Tibial nerve (tissue), 4 donors: ENCODE data around the gene C1orf198. TPM values are rescaled to one million over a fixed set of nuclear protein-coding genes. Genes with fewer than 3 reads are reported as not detected.

ENCODE experiments used
- DNase-seq, 2 donors: peaks; one replicate each; pipeline ENCODE4 v3.0.0-alpha.2; 2019; ENCODE audit warnings: low spot score in 2 of 2
- H3K27ac ChIP-seq, 4 donors: fragments of 200-600 bp; sonication (generic) in 3 of 4; one replicate each; pipeline ENCODE4 v1.5.1; 2017 to 2019; ENCODE audit warnings: mild to moderate bottlenecking in 1 of 4
- H3K27me3 ChIP-seq, 2 donors: fragments of 200-600 bp; sonication (generic) in 1 of 2; one replicate each; pipeline versions ENCODE4 v1.5.1 to v1.6.0; 2017 to 2019
- H3K36me3 ChIP-seq, 3 donors: fragments of 200-600 bp; sonication (generic); one replicate each; pipeline ENCODE4 v1.5.1; 2018 to 2019
- H3K4me1 ChIP-seq, 4 donors: fragments of 200-600 bp; sonication (generic) in 3 of 4; one replicate each; pipeline ENCODE4 v1.5.1; 2017 to 2019
- H3K4me3 ChIP-seq, 4 donors: fragments of 200-600 bp; sonication (generic) in 3 of 4; one replicate each; pipeline ENCODE4 v1.5.1; 2017 to 2019; ENCODE audit warnings: mild to moderate bottlenecking in 1 of 4, moderate library complexity in 1 of 4
- H3K9me3 ChIP-seq, 4 donors: fragments of 200-600 bp; sonication (generic) in 3 of 4; one replicate each; pipeline ENCODE4 v1.5.1; 2017 to 2019
- EP300 ChIP-seq, 2 donors: sonication (generic); formaldehyde crosslinking; IDR thresholded peaks; one replicate each; pipeline ENCODE4 v1.6.1; 2017; ENCODE audit warnings: antibody characterized with exemption in 2 of 2, mild to moderate bottlenecking in 1 of 2
- POLR2A ChIP-seq, 2 donors: fragments of 450-650 bp; IDR thresholded peaks; one replicate each; pipeline ENCODE4 v1.6.1; 2017; ENCODE audit warnings: antibody characterized with exemption in 2 of 2, mild to moderate bottlenecking in 2 of 2, moderate library complexity in 2 of 2
- WGBS, 2 donors: methylation state at CpG; one replicate each; pipeline ENCODE4 v1.1.5; 2018; 5-methylcytosine and 5-hydroxymethylcytosine counted together
- total RNA-seq, 4 donors: library from RNA; depleted of rRNA; stranded (reverse); fragments of >200 nt; gene quantifications; one replicate each; pipeline ENCODE4 v1.1.0, GENCODE V29; 2016
- TF ChIP-seq, protein P1 (sequence below), 5 experiments: fragments of 200-600 bp in 3 of 5; fragments of 450-650 bp in 2 of 5; sonication (generic) in 3 of 5; IDR thresholded peaks; one replicate each; pipeline ENCODE4 v1.5.1; 2016 to 2019; ENCODE audit warnings: antibody characterized with exemption in 5 of 5, mild to moderate bottlenecking in 3 of 5, moderate library complexity in 2 of 5

C1orf198 gene
- total RNA-seq, 4 donors from 2014 or later = 91.9 to 162 (median 113) TPM

DNA sequence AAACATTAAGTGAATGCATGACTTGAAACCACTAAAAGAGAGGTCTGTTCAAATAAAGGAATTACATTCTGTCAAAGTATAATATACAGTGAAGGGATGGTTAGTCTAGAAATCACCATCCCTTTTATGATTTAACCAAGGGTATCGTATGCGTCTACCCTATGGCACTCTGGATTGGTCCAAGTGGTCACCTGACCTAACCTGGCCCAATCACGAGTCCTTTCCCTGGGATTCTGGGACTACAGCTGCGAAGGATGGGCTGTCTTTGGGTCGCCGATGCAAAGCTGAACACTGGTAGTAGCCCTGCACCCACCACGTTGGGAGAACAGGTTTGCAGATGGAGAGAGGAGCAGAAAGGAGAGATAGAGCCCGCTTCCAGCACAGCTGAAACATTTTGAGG lies 30.4 kb upstream of the C1orf198 start:
- H3K4me1 ChIP-seq = peaks cover 0 to 7% (median 0%) of the 10 kb centered on the region in 4 donors
- no peak overlapping the region for H3K4me3 ChIP-seq
- WGBS, 2 donors = 93 to 94% methylated on average over 8 of the region's 8 CpGs
- no peaks in the 10 kb centered on the region for H3K9me3 ChIP-seq
- H3K27me3 ChIP-seq = no peaks in the 10 kb centered on the region
- H3K27ac ChIP-seq = no peak overlapping the region
- TF ChIP-seq EP300 (IDR thresholded peaks at IDR 0.05) = no peak
- no peak for TF ChIP-seq POLR2A (IDR thresholded peaks at IDR 0.05)
- TF ChIP-seq, protein P1, sequence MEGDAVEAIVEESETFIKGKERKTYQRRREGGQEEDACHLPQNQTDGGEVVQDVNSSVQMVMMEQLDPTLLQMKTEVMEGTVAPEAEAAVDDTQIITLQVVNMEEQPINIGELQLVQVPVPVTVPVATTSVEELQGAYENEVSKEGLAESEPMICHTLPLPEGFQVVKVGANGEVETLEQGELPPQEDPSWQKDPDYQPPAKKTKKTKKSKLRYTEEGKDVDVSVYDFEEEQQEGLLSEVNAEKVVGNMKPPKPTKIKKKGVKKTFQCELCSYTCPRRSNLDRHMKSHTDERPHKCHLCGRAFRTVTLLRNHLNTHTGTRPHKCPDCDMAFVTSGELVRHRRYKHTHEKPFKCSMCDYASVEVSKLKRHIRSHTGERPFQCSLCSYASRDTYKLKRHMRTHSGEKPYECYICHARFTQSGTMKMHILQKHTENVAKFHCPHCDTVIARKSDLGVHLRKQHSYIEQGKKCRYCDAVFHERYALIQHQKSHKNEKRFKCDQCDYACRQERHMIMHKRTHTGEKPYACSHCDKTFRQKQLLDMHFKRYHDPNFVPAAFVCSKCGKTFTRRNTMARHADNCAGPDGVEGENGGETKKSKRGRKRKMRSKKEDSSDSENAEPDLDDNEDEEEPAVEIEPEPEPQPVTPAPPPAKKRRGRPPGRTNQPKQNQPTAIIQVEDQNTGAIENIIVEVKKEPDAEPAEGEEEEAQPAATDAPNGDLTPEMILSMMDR (IDR thresholded peaks at IDR 0.05) = no peak
- peaks cover 0 to 10% (median 0%) of the 10 kb centered on the region in 3 donors for H3K36me3 ChIP-seq
- no peak for DNase-seq

GRCh38 chr1:230898144-230898543 lies 29.8 kb upstream of the C1orf198 start:
- TF ChIP-seq, protein P1 (IDR thresholded peaks at IDR 0.05) = no peak
- TF ChIP-seq POLR2A (IDR thresholded peaks at IDR 0.05) (no peak), EP300 (IDR thresholded peaks at IDR 0.05) (no peak)
- H3K27me3 ChIP-seq = no peaks in the 10 kb centered on the region
- no peaks in the 10 kb centered on the region for H3K9me3 ChIP-seq
- no peak overlapping the region for H3K4me3 ChIP-seq
- 85 to 96% methylated on average over 4 of the region's 4 CpGs for WGBS, 2 donors
- DNase-seq = no peak
- no peak overlapping the region for H3K27ac ChIP-seq
- H3K36me3 ChIP-seq = peaks cover 0 to 5% (median 0%) of the 10 kb centered on the region in 3 donors
- peaks cover 0 to 7% (median 0%) of the 10 kb centered on the region in 4 donors for H3K4me1 ChIP-seq

GRCh38 chr1:230896779-230897178 lies 28.5 kb upstream of the C1orf198 start:
- no peak for DNase-seq
- 13 to 29% methylated on average over 1 of the region's 1 CpG for WGBS, 2 donors
- H3K36me3 ChIP-seq = no peaks in the 10 kb centered on the region
- peaks cover 0 to 7% (median 0%) of the 10 kb centered on the region in 4 donors for H3K4me1 ChIP-seq
- TF ChIP-seq EP300 (IDR thresholded peaks at IDR 0.05) (no peak), POLR2A (IDR thresholded peaks at IDR 0.05) (no peak)
- TF ChIP-seq, protein P1 (IDR thresholded peaks at IDR 0.05) = no peak
- H3K9me3 ChIP-seq = no peaks in the 10 kb centered on the region
- no peaks in the 10 kb centered on the region for H3K27me3 ChIP-seq
- no peak overlapping the region for H3K4me3 ChIP-seq
- H3K27ac ChIP-seq = no peak overlapping the region

DNA sequence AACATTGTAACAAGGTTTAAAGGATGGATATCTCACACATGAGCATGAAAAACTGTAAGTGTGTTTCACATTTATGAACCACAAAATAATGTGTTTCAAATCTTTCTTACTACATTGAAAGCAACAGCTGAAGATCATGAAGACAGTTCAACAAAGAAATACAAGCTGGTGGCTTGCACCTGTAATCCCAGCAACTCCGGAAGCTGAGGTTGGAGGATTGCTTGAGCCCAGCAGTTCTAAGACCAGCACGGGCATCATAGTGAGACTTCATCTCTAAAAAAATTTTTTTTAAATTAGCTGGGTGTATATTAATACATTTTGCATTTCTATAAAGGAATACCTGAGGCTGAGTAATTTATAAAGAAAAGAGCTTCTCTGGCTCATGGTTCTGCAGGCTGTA lies 27.1 kb upstream of the C1orf198 start:
- no peak overlapping the region for H3K4me3 ChIP-seq
- H3K27me3 ChIP-seq = no peaks in the 10 kb centered on the region
- TF ChIP-seq POLR2A (IDR thresholded peaks at IDR 0.05) (no peak), EP300 (IDR thresholded peaks at IDR 0.05) (no peak)
- TF ChIP-seq, protein P1 (IDR thresholded peaks at IDR 0.05) = no peak
- H3K27ac ChIP-seq = no peak overlapping the region
- no peaks in the 10 kb centered on the region for H3K36me3 ChIP-seq
- H3K9me3 ChIP-seq = no peaks in the 10 kb centered on the region
- H3K4me1 ChIP-seq = peaks cover 0 to 7% (median 0%) of the 10 kb centered on the region in 4 donors
- WGBS, 2 donors = 95 to 96% methylated on average over 2 of the region's 2 CpGs
- no peak for DNase-seq

DNA sequence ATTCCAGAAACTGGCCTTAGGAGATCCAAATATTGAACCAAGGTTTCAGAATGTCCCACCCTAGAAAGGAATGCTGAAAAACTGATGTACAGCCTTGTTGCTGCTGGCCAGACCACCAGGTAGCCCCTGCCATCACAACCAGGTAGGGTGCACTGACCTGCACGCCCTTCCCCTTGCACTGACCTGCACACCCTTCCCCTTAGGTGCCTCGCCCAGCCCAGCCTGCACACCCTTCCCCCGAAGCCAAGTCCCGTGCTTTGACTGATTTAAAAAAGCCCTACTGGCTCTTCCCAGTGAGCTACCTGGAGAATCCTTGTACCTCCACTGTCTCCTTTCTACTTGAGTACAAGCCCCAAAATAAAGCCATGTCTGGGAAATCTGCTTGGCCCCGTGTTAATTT lies 26.3 kb upstream of the C1orf198 start:
- TF ChIP-seq EP300 (IDR thresholded peaks at IDR 0.05) = no peak
- TF ChIP-seq, protein P1 (IDR thresholded peaks at IDR 0.05) = no peak
- no peak for TF ChIP-seq POLR2A (IDR thresholded peaks at IDR 0.05)
- WGBS, 2 donors = 89 to 92% methylated on average over 5 of the region's 5 CpGs

More for the DNA sequence above, 26.3 kb upstream of the C1orf198 start:
- Histone ChIP-seq H3K27me3 (no peaks in the 10 kb centered on the region), H3K36me3 (no peaks in the 10 kb centered on the region), H3K9me3 (no peaks in the 10 kb centered on the region), H3K27ac (no peak overlapping the region), H3K4me1 (peaks cover 0 to 3% (median 0%) of the 10 kb centered on the region in 4 donors), H3K4me3 (no peak overlapping the region)
- DNase-seq = no peak
